GM23248 (cell line): ENCODE results near the gene NRSN2.

Experiments
- EZH2 ChIP-seq: fragments of 200-600 bp; sonication (generic); IDR thresholded peaks from 2 replicates; pipeline ENCODE4 v1.6.1; 2018; ENCODE audit warnings: antibody characterized with exemption, mild to moderate bottlenecking; ENCODE audit not compliant: insufficient read depth, poor library complexity, severe bottlenecking
- EZH2phosphoT487 ChIP-seq: fragments of 200-600 bp; sonication (generic); IDR thresholded peaks from 2 replicates; pipeline ENCODE4 v1.6.1; 2018; ENCODE audit warnings: antibody characterized with exemption, moderate library complexity, mild to moderate bottlenecking, low read depth; ENCODE audit not compliant: insufficient read depth

GRCh38 chr20:380763-381580 lies 34.1 kb downstream of the NRSN2 start:
- TF ChIP-seq EZH2phosphoT487 (no peak), EZH2 (no peak)
